GM19324 (cell line): ENCODE data around the gene PGGHG.
"Not testable (repeated sequence)": the region's sequence is repeated elsewhere in the genome, so short reads cannot be mapped to it uniquely, and the experiment has no call there.

ENCODE experiments used
- ATAC-seq: cut with Tn5 transposase; IDR thresholded peaks from one replicate; pipeline ENCODE4 v1.9.1; 2021; ENCODE audit warnings: mild to moderate bottlenecking, moderate library complexity; ENCODE audit not compliant: unreplicated experiment, low FRiP score

Gene PGGHG

DNA sequence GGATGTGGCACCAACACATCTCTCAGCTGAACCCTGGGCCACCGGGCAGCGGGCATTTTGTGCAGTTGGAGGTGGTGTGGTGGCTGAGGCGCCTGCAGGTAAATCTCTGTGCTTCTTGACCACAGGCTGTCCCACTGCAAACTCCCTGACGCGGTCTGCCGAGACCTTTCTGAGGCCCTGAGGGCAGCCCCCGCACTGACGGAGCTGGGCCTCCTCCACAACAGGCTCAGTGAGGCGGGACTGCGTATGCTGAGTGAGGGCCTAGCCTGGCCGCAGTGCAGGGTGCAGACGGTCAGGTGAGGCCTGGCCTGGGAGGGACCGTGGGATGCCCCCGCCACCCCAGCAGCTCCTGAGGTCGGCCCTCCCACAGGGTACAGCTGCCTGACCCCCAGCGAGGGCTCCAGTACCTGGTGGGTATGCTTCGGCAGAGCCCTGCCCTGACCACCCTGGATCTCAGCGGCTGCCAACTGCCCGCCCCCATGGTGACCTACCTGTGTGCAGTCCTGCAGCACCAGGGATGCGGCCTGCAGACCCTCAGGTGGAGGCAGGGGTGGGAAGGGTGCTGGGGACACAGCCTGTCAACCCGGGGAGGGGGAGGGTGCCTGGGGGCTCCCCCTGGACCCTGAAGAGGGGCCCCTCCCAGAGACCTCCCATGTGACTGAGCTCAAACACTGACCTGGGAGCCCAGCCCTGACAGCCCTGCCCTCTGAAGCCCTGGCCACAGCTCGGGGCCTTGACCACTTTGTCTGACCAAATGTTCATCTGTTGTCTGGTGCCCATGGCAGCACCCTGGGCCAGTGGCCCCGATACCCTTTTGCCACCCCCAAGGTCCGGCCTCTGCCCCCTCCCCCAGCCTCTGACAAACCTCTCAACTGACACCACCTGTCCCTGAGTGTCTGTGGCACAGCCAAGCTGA, 4.6 kb upstream of the PGGHG start:
- no peak for ATAC-seq

DNA sequence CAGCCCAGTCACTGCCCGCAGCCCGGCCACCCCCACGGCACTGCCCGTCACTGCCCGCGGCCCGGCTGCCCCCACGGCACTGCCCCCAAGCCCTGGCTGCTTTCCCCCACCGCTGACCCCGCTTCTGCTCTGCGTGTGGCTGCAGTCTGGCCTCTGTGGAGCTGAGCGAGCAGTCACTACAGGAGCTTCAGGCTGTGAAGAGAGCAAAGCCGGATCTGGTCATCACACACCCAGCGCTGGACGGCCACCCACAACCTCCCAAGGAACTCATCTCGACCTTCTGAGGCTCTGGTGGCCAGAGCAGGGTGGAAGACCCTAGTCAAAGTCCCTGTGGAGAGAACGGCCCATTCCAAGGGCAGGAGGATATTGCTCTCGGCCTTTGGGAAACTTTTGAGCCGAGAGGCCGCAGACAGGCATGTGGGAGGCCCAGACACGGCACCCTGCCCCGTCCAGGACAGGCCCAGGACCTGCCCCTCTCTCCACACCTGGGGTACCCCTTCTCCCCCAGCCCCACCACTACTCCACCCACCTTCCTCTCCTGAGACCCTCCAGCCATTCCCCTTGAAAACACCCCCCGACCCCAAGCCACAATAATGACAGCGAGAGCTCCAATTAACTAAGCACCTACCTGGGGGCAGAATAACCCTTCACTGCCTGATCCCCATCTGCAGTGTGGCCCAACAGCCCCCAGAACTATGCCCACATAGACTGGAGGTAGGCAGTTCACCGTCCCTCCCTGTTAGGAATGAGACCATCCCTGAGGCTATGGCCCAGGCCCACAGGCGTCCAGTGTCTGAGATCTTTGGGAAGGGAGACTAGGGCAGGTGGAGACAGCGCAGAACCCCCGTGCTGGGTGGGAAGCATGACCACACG, 3.7 kb upstream of the PGGHG start:
- no peak for ATAC-seq

DNA sequence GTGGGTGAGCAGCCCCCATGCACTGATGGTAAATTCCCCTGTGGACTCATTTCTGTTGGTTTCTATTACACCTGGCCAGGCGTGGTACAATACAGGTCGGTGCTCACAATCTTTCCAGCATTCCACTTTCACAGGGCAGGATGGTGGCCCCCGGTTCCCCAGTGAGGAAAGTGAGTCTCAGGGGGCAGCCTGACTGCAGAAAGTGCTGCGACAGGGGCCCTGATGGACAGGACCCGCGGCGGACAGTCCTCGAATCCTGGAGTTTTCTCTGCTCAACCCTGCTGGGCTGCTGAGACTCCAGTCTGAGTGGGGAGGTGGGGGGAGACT, 3.1 kb upstream of the PGGHG start:
- no peak for ATAC-seq

DNA sequence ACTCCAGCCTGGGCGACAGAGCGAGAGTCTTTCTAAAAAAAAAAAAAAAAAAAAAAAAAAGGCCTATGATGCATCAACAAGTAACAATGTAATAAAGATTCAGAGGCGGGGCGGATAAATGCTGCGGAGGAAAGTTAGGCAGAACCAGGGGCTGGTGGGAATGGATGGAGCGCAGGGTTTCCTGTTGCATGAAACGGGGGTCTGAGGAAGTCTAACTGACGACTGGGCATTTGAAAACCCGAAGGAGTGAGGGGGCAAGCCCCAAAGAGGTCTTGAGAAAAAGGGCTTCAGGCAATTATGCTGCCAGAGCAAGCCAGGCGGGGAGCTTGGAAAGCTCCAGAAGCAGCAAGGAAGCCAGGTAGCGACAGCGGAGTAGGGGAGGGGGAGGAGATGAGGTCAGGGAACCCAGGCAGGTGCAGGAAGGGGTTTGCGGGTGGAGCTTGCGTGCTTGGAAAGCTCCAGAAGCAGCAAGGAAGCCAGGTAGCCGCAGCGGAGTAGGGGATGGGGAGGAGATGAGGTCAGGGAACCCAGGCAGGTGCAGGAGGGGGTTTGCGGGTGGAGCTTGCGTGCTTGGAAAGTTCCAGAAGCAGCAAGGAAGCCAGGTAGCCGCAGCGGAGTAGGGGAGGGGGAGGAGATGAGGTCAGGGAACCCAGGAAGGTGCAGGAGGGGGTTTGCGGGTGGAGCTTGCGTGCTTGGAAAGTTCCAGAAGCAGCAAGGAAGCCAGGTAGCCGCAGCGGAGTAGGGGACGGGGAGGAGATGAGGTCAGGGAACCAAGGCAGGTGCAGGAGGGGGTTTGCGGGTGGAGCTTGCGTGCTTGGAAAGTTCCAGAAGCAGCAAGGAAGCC, 1.7 kb upstream of the PGGHG start:
- ATAC-seq: not testable (repeated sequence)

- ATAC-seq: no peak
These were observed 977 bp upstream of the PGGHG start for GRCh38 chr11:287821-288477.

GRCh38 chr11:289398-289711, 429 bp downstream of the PGGHG start:
- no peak for ATAC-seq

- ATAC-seq: no peak
These were observed 1.0 kb downstream of the PGGHG start for GRCh38 chr11:289712-290620.

DNA sequence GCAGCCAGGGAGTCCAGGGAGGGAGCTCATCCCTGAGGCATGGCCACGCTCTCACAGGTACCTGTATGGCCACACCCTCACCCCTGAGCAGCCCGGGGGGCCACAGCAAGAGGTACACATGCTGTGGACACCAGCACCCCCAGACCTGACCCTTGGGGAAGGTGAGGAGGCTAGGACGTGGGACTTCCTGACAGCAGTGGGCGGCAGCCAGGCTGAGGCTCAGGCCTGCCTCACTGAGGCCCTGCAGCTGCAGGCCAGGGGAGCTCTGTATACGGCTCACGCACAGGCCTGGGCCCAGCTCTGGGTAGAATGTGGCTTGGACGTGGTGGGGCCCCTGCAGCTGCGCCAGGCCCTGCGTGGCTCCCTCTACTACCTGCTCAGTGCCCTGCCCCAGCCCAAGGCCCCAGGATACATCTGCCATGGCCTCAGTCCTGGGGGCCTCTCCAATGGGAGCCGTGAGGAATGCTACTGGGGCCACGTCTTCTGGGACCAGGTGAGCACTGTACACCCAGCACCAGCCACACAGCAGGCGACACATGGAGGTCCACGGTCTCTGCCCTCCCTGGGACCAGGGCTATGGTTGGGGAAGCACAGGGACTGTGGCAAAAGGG, 1.8 kb downstream of the PGGHG start:
- no peak for ATAC-seq

DNA sequence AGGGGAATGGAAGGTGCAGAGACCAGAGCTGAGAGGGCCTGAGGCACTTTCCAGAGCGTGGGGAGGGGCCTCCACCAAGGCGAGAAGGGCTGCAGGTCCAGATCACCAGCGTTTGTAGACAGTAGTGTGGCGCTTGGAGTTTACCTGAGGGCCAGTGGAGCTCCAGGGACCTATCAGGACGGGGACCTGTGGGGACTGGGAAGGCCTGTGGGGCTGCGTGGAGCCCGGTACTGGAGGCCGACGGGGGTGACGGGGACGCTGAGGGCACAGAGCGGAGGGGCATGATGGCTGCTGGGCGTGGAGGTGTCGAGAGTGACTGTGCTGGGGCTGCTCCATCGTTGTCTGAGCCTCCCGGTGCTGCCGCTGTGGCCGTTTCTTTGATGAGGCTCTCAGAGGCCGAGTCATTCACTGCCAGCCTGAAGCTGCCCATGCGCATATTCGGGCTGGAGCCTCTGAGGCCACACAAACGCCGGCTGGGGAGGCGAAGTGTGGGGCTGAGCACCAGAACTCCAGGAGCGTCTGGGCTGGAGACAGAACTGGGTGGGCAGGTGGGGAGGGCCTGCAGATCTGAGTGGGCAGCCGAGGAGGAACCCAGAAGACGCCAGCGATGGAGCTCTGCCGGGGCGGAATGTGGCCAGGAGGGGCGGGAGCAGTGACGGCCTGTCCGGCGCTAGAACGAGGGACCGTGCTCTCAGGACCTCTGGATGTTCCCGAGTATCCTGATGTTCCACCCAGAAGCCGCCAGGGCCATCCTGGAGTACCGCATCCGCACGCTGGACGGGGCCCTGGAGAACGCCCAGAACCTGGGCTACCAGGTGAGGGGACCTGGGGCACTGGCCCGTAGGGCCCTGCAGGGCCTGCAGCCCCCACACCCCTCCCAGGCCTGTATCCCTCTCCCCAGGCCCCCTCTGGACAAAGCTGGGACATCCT, 2.6 kb downstream of the PGGHG start:
- ATAC-seq: no peak

GRCh38 chr11:292211-293121, 3.5 kb downstream of the PGGHG start:
- no peak for ATAC-seq

DNA sequence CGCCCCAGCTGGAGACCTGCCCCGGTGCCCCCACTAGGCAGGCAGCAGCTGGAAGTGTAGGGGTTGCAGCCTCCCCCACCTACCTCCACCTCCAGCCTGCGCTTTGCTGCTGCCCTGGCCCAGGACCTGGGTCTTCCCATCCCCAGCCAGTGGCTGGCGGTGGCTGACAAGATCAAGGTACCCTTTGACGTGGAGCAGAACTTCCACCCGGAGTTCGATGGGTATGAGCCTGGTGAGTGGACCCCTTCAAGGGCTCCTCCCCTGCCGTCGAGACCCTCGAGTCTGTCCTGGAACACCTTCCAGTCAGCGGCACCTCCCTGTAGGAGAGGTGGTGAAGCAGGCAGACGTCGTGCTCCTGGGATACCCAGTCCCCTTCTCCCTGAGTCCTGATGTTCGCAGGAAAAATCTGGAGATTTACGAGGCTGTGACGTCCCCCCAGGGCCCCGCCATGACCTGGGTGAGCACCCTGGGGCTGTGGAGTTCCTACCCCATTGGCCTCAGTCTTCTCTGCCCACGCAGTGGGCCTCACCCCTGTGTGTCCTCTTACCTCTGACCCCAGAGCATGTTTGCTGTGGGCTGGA, 4.4 kb downstream of the PGGHG start:
- no peak for ATAC-seq

DNA sequence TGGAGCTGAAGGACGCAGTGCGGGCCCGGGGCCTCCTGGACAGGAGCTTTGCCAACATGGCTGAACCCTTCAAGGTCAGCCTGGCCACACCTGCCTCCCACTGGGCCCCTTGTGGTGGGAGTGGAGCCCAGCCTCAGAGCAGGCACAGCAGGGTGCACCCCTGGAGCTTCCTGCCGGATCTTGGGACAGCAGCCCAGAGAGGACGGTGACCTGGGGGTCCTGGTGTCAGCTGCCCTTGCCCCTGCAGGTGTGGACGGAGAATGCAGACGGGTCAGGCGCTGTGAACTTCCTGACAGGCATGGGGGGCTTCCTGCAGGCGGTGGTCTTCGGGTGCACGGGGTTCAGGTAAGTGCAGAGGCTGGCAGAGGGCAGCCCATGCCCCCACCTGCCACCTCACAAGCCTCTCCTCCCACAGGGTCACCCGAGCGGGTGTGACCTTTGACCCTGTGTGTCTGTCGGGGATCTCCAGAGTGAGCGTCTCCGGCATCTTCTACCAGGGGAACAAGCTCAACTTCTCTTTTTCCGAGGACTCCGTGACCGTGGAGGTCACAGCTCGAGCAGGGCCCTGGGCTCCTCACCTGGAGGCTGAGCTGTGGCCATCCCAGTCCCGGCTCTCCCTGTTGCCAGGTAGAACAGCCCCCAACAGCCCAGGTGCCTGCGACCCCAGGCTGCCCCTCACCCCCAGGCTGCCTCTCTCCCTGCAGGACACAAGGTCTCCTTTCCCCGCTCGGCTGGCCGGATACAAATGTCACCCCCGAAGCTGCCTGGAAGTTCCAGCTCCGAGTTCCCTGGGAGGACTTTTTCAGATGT, 5.1 kb downstream of the PGGHG start:
- ATAC-seq: no peak

DNA sequence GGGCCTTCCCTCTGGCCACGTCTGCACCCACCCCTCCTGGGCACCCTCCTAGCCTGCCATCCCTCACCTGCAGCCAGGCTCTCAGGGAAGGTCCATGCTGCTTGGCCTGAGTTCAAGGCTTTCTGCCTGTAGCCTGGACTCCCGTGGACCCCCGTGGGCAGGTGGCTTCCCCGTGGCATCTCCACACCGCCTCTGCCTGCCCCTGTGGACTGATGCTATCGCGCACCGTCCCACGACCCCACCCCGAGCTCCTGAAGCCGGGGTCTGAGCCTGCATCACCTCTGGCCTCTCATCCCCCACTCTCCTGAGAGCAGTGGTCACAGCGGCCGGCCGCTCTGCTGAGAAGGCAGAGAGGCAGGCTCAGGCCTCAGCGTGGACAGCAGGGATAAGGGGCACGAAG, 5.9 kb downstream of the PGGHG start:
- no peak for ATAC-seq

DNA sequence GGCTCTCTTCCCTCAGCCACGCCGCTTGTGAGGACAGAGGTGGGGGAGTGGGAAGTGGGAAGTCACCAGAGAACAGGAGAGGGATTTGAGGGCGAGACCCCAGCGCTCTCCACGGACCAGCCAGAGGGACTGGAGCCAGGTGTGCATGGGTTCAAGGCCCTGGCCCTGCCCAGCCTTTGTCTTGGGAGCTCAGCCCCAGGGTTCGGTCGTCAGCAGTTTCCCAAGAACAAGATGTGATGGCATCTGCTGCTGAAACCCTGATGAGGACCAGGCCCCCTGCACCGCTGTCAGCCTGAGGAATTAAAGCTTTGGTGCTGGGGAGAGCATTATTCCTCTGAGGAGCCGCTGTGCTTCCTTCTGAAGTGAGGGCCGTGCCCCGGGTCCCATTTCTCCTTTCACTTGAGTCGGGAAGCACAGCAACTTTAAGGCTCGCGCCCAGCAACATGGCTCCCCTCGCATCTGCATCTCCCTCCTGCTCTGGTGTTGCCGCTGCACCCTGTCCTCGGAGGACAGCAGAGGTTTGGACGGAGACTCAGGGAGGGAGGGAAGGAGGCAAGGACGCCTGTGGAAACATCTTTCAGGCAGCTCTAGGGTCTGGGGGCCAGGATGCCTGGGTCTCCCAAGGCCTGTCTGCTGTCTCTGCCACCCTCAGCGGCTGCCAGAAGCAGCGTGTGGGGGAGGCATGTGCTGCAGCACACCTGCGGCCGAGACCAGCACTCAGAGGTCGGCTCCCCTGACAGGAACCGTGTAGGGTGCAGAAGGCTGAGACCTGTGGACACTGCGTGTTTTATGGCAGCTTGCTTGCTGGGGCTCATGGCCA, 6.6 kb downstream of the PGGHG start:
- no peak for ATAC-seq
